ENCODE results near the gene ERC1. TPM values are rescaled to one million over a fixed set of nuclear protein-coding genes. Genes with fewer than 3 reads are reported as not detected.

The ERC1 gene
- total RNA-seq, 1 donor from 2014 or later: 40.1 TPM

GRCh38 chr12:1448336-1448735 is 457.3 kb downstream of the ERC1 start:
- no peak for DNase-seq

GRCh38 chr12:1453810-1454209 is 462.8 kb downstream of the ERC1 start:
- DNase-seq: no peak

GRCh38 chr12:1456885-1457284 is 465.9 kb downstream of the ERC1 start:
- no peak for DNase-seq

GRCh38 chr12:1457901-1458300 is 466.9 kb downstream of the ERC1 start:
- no peak for DNase-seq

GRCh38 chr12:1459339-1459738 is 468.3 kb downstream of the ERC1 start:
- no peak for DNase-seq

- DNase-seq: no peak
Observed at GRCh38 chr12:1463073-1463905, 472.3 kb downstream of the ERC1 start.

GRCh38 chr12:1464925-1465324 is 473.9 kb downstream of the ERC1 start:
- no peak for DNase-seq

GRCh38 chr12:1465990-1466389 is 475.0 kb downstream of the ERC1 start:
- no peak for DNase-seq

- DNase-seq: no peak
Observed at GRCh38 chr12:1466481-1467154, 475.6 kb downstream of the ERC1 start.

GRCh38 chr12:1467710-1468109 is 476.7 kb downstream of the ERC1 start:
- DNase-seq: no peak

- DNase-seq: no peak
Observed at GRCh38 chr12:1469070-1469469, 478.0 kb downstream of the ERC1 start.

GRCh38 chr12:1470051-1470450 is 479.0 kb downstream of the ERC1 start:
- DNase-seq: no peak

GRCh38 chr12:1471224-1471623 is 480.2 kb downstream of the ERC1 start:
- no peak for DNase-seq

GRCh38 chr12:1473418-1473817 is 482.4 kb downstream of the ERC1 start:
- no peak for DNase-seq

GRCh38 chr12:1474041-1474573 is 483.1 kb downstream of the ERC1 start:
- peak; percentile 68 for DNase-seq

- peak; percentile 68 for DNase-seq
Observed at GRCh38 chr12:1474574-1475153, 483.6 kb downstream of the ERC1 start.

GRCh38 chr12:1479645-1480044 is 488.6 kb downstream of the ERC1 start:
- no peak for DNase-seq

GRCh38 chr12:1481326-1481725 is 490.3 kb downstream of the ERC1 start:
- DNase-seq: no peak

GRCh38 chr12:1481906-1482305 is 490.9 kb downstream of the ERC1 start:
- DNase-seq: no peak

GRCh38 chr12:1488908-1489381 is 497.9 kb downstream of the ERC1 start:
- DNase-seq: no peak

GRCh38 chr12:1491983-1492697 is 501.1 kb downstream of the ERC1 start:
- DNase-seq: no peak

All from skin of body (tissue), 2 donors.